HepG2 (cell line): Measurements from ENCODE around the gene TMOD2.

Experiments
- FOSL2 ChIP-seq: sonication (generic); formaldehyde crosslinking; IDR thresholded peaks from 2 replicates; pipeline ENCODE4 v1.4.0; 2020; ENCODE audit warnings: missing genetic modification reagents
- POLR2AphosphoS5 ChIP-seq: IDR thresholded peaks from 2 replicates; pipeline ENCODE4 v1.6.1; 2012; ENCODE audit warnings: low read depth, low read length
- RFX5 ChIP-seq: IDR thresholded peaks from 2 replicates; pipeline ENCODE4 v1.6.1; 2011; ENCODE audit warnings: low read depth, low read length, improper control_type of control experiment
- TF ChIP-seq, protein P1 (sequence below): sonication (generic); formaldehyde crosslinking; IDR thresholded peaks from 2 replicates; pipeline ENCODE4 v1.8.1; 2023; ENCODE audit warnings: missing genetic modification reagents, inconsistent platforms, borderline replicate concordance
- TF ChIP-seq, protein P2 (sequence below): sonication (generic); formaldehyde crosslinking; IDR thresholded peaks from 2 replicates; pipeline ENCODE4 v1.4.0; 2020; ENCODE audit warnings: missing genetic modification reagents
- TF ChIP-seq, protein P3 (sequence below): sonication (generic); formaldehyde crosslinking; IDR thresholded peaks from 2 replicates; pipeline ENCODE4 v1.4.0; 2020; ENCODE audit warnings: mild to moderate bottlenecking, missing genetic modification reagents, borderline replicate concordance
- TF ChIP-seq, protein P4 (sequence below): sonication (generic); formaldehyde crosslinking; IDR thresholded peaks from 2 replicates; pipeline ENCODE4 v1.5.0; 2020; ENCODE audit warnings: mild to moderate bottlenecking, missing genetic modification reagents, moderate library complexity

DNA sequence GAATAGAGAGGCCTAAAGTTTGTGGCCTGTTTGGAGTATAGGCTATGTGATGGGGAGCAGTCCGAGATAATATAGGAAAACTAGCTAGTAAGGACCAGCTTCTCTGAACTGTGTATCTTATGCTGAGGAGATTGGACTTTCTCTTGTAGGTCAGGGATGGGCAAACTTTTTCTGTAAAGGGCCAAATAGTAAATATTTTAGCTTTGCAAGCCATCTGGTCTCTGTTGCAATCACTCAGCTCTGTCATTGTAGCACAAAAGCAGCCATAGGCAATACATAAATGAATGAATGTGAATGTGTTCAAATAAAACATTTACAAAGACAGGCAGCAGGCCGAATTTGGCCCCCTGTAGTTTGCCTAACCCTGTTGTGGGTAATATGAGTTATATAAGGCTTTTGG lies 102.6 kb downstream of the TMOD2 start:
- TF ChIP-seq POLR2AphosphoS5: no peak
- TF ChIP-seq RFX5: no peak
- TF ChIP-seq, protein P1, sequence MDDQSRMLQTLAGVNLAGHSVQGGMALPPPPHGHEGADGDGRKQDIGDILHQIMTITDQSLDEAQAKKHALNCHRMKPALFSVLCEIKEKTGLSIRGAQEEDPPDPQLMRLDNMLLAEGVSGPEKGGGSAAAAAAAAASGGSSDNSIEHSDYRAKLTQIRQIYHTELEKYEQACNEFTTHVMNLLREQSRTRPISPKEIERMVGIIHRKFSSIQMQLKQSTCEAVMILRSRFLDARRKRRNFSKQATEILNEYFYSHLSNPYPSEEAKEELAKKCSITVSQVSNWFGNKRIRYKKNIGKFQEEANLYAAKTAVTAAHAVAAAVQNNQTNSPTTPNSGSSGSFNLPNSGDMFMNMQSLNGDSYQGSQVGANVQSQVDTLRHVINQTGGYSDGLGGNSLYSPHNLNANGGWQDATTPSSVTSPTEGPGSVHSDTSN (CRISPR knock-in tag): no peak
- no peak for TF ChIP-seq FOSL2
- TF ChIP-seq, protein P2, sequence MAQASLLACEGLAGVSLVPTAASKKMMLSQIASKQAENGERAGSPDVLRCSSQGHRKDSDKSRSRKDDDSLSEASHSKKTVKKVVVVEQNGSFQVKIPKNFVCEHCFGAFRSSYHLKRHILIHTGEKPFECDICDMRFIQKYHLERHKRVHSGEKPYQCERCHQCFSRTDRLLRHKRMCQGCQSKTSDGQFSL (CRISPR knock-in tag): no peak
- TF ChIP-seq, protein P3, sequence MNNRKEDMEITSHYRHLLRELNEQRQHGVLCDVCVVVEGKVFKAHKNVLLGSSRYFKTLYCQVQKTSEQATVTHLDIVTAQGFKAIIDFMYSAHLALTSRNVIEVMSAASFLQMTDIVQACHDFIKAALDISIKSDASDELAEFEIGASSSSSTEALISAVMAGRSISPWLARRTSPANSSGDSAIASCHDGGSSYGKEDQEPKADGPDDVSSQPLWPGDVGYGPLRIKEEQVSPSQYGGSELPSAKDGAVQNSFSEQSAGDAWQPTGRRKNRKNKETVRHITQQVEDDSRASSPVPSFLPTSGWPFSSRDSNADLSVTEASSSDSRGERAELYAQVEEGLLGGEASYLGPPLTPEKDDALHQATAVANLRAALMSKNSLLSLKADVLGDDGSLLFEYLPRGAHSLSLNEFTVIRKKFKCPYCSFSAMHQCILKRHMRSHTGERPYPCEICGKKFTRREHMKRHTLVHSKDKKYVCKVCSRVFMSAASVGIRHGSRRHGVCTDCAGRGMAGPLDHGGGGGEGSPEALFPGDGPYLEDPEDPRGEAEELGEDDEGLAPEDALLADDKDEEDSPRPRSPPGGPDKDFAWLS: no peak
- TF ChIP-seq, protein P4, sequence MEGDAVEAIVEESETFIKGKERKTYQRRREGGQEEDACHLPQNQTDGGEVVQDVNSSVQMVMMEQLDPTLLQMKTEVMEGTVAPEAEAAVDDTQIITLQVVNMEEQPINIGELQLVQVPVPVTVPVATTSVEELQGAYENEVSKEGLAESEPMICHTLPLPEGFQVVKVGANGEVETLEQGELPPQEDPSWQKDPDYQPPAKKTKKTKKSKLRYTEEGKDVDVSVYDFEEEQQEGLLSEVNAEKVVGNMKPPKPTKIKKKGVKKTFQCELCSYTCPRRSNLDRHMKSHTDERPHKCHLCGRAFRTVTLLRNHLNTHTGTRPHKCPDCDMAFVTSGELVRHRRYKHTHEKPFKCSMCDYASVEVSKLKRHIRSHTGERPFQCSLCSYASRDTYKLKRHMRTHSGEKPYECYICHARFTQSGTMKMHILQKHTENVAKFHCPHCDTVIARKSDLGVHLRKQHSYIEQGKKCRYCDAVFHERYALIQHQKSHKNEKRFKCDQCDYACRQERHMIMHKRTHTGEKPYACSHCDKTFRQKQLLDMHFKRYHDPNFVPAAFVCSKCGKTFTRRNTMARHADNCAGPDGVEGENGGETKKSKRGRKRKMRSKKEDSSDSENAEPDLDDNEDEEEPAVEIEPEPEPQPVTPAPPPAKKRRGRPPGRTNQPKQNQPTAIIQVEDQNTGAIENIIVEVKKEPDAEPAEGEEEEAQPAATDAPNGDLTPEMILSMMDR: no peak
